H1 (cell line): ENCODE data around the gene BAK1. TPM values are rescaled to one million over a fixed set of nuclear protein-coding genes. Genes with fewer than 3 reads are reported as not detected.

Experiments
- CTCF ChIA-PET: fragments of 300-600 bp; sonication (Branson Sonifier 250); formaldehyde crosslinking; loops from one replicate; lab custom pipeline; 2021; ENCODE audit not compliant: partially characterized antibody; lab: Charles Lee
- POLR2A ChIA-PET: fragments of 300-600 bp; sonication (Branson Sonifier 250); formaldehyde crosslinking; loops from one replicate; lab custom pipeline; 2021; ENCODE audit warnings: inconsistent platforms; ENCODE audit not compliant: partially characterized antibody; lab: Charles Lee
- DNase-seq, 2 experiments: peaks; one replicate each; pipeline versions ENCODE4 v3.0.0 to v3.0.0-alpha.2; 2010 to 2022; ENCODE audit warnings: low spot score in 2 of 2, low read depth in 1 of 2, mixed read lengths in 1 of 2
- FAIRE-seq: peaks from 2 replicates; lab custom pipeline; 2011; peaks lifted over from hg19 to GRCh38; lab: Jason Lieb, UNC
- H2AFZ ChIP-seq: 2 replicates; pipeline ENCODE4 v1.8.1; 2012; ENCODE audit warnings: low read length, inconsistent platforms
- H2AK5ac ChIP-seq: 2 replicates; pipeline ENCODE4 v1.6.1; 2013; ENCODE audit warnings: low read depth, low read length
- H2BK120ac ChIP-seq: replicated peaks from 2 replicates; pipeline ENCODE3; 2013; ENCODE audit warnings: low read depth, low read length, inconsistent platforms
- H2BK12ac ChIP-seq: 2 replicates; pipeline ENCODE4 v1.6.1; 2013; ENCODE audit warnings: low read depth, low read length
- H2BK15ac ChIP-seq: 2 replicates; pipeline ENCODE4 v1.6.1; 2013; ENCODE audit warnings: low read length
- H2BK20ac ChIP-seq: 2 replicates; pipeline ENCODE4 v1.6.1; 2013; ENCODE audit warnings: low read length
- H2BK5ac ChIP-seq: 2 replicates; pipeline ENCODE4 v1.6.1; 2013; ENCODE audit warnings: low read depth, low read length
- H3K14ac ChIP-seq: 2 replicates; pipeline ENCODE4 v1.6.1; 2013; ENCODE audit warnings: inconsistent platforms; ENCODE audit not compliant: insufficient read length
- H3K18ac ChIP-seq: 2 replicates; pipeline ENCODE4 v1.6.1; 2013; ENCODE audit warnings: low read length; ENCODE audit errors: extremely low read depth
- H3K23ac ChIP-seq: 2 replicates; pipeline ENCODE4 v1.6.1; 2013; ENCODE audit warnings: inconsistent platforms; ENCODE audit not compliant: insufficient read length
- H3K23me2 ChIP-seq: 2 replicates; pipeline ENCODE4 v1.6.1; 2013; ENCODE audit warnings: low read depth, low read length
- H3K27ac ChIP-seq: 2 replicates; pipeline ENCODE4 v1.6.1; 2011; ENCODE audit warnings: low read depth, low read length, inconsistent platforms
- H3K27me3 ChIP-seq, 4 experiments: replicated peaks in 1 of 4; 1 replicate in 1 of 4; 2 replicates in 3 of 4; pipeline versions ENCODE4 v1.6.1 to v1.8.1; 2011 to 2013; ENCODE audit warnings: low read length in 3 of 4, mild to moderate bottlenecking in 3 of 4, inconsistent platforms in 2 of 4, mixed read lengths in 2 of 4, moderate library complexity in 1 of 4; ENCODE audit not compliant: control insufficient read depth in 3 of 4, insufficient read depth in 3 of 4; ENCODE audit errors: extremely low read depth in 1 of 4
- H3K36me3 ChIP-seq, 4 experiments: 2 replicates each; pipeline versions ENCODE4 v1.6.1 to v1.8.1; 2011 to 2013; ENCODE audit warnings: mild to moderate bottlenecking in 4 of 4, low read length in 3 of 4, moderate library complexity in 2 of 4, control low read depth in 1 of 4, inconsistent platforms in 1 of 4; ENCODE audit not compliant: insufficient read depth in 4 of 4, control insufficient read depth in 2 of 4
- H3K4ac ChIP-seq: replicated peaks from 2 replicates; pipeline ENCODE3; 2013; ENCODE audit warnings: low read length, low read depth, mixed read lengths, inconsistent platforms; ENCODE audit not compliant: insufficient read length
- H3K4me1 ChIP-seq, 4 experiments: replicated peaks in 1 of 4; 1 replicate in 1 of 4; 2 replicates in 3 of 4; pipeline versions ENCODE4 v1.6.1 to v1.8.1; 2011 to 2013; ENCODE audit warnings: low read length in 3 of 4, inconsistent platforms in 2 of 4, mixed read lengths in 1 of 4; ENCODE audit not compliant: insufficient read depth in 4 of 4, control insufficient read depth in 3 of 4
- H3K4me2 ChIP-seq, 2 experiments: 2 replicates each; pipeline versions ENCODE4 v1.6.1 to v1.8.1; 2011 to 2013; ENCODE audit warnings: low read depth in 2 of 2, low read length in 2 of 2, control low read depth in 1 of 2, inconsistent platforms in 1 of 2, mild to moderate bottlenecking in 1 of 2; ENCODE audit not compliant: insufficient read depth in 1 of 2
- H3K4me3 ChIP-seq, 4 experiments: fragments of 200-600, 300-600 bp in 1 of 4; sonication (generic), shearing (Covaris generic), sonication (Bioruptor Twin) in 1 of 4; 2 replicates each; pipeline versions ENCODE4 v1.5.1 to v1.8.1; 2011 to 2016; ENCODE audit warnings: low read length in 4 of 4, low read depth in 3 of 4, control low read depth in 2 of 4, inconsistent platforms in 2 of 4, mild to moderate bottlenecking in 2 of 4, mixed read lengths in 1 of 4, moderate library complexity in 1 of 4; ENCODE audit not compliant: insufficient read depth in 2 of 4; ENCODE audit errors: extremely low read depth in 1 of 4
- H3K56ac ChIP-seq: replicated peaks from 2 replicates; pipeline ENCODE3; 2013; ENCODE audit warnings: low read depth, mild to moderate bottlenecking, mixed read lengths, low read length, inconsistent platforms; ENCODE audit not compliant: insufficient read length
- H3K79me1 ChIP-seq: 2 replicates; pipeline ENCODE4 v1.6.1; 2013; ENCODE audit warnings: low read depth, low read length, control low read depth
- H3K79me2 ChIP-seq, 2 experiments: 2 replicates each; pipeline versions ENCODE4 v1.6.1 to v1.8.1; 2012 to 2013; ENCODE audit warnings: low read length in 2 of 2, mild to moderate bottlenecking in 2 of 2, inconsistent platforms in 1 of 2; ENCODE audit not compliant: insufficient read depth in 2 of 2, control insufficient read depth in 1 of 2
- H3K9ac ChIP-seq, 4 experiments: replicated peaks in 1 of 4; 1 replicate in 1 of 4; 2 replicates in 3 of 4; pipeline versions ENCODE4 v1.6.1 to v1.8.1; 2011 to 2013; ENCODE audit warnings: low read depth in 3 of 4, low read length in 3 of 4, control low read depth in 2 of 4, mild to moderate bottlenecking in 2 of 4, moderate library complexity in 2 of 4, inconsistent platforms in 1 of 4; ENCODE audit errors: extremely low read depth in 1 of 4
- H3K9me3 ChIP-seq, 2 experiments: 2 replicates each; pipeline versions ENCODE4 v1.6.1 to v1.8.1; 2012 to 2013; ENCODE audit warnings: mild to moderate bottlenecking in 2 of 2, moderate library complexity in 2 of 2, control low read depth in 1 of 2, inconsistent platforms in 1 of 2, low read depth in 1 of 2, low read length in 1 of 2, mixed read lengths in 1 of 2; ENCODE audit not compliant: insufficient read depth in 2 of 2
- H4K20me1 ChIP-seq, 2 experiments: replicated peaks in 1 of 2; 2 replicates each; pipeline versions ENCODE3 to v1.8.1; 2011 to 2013; ENCODE audit warnings: inconsistent platforms in 2 of 2, low read length in 2 of 2, mild to moderate bottlenecking in 1 of 2; ENCODE audit not compliant: insufficient read depth in 2 of 2, control insufficient read depth in 1 of 2
- H4K5ac ChIP-seq: 2 replicates; pipeline ENCODE4 v1.6.1; 2013; ENCODE audit warnings: low read length, low read depth, mixed read lengths, inconsistent platforms; ENCODE audit not compliant: insufficient read length
- H4K8ac ChIP-seq: 2 replicates; pipeline ENCODE4 v1.8.0; 2013; ENCODE audit warnings: mild to moderate bottlenecking, moderate library complexity, low read length, inconsistent platforms; ENCODE audit not compliant: insufficient read depth; ENCODE audit errors: extremely low read depth
- H4K91ac ChIP-seq: replicated peaks from 2 replicates; pipeline ENCODE3; 2013; ENCODE audit warnings: low read length, mixed read lengths, inconsistent platforms; ENCODE audit not compliant: insufficient read length
- CHD1 ChIP-seq: IDR thresholded peaks from 2 replicates; pipeline ENCODE4 v1.6.1; 2012; ENCODE audit warnings: low read depth, low read length, improper control_type of control experiment
- HDAC2 ChIP-seq, 2 experiments: fragments of 300-600 bp in 1 of 2; sonication (generic) in 1 of 2; IDR thresholded peaks; 2 replicates each; pipeline ENCODE4 v1.6.1; 2011 to 2012; ENCODE audit warnings: low read depth in 2 of 2, low read length in 2 of 2, mild to moderate bottlenecking in 2 of 2, moderate library complexity in 2 of 2, borderline replicate concordance in 1 of 2, inconsistent platforms in 1 of 2
- KDM4A ChIP-seq: IDR thresholded peaks from one replicate; pipeline ENCODE4 v1.7.1; 2012; ENCODE audit warnings: low read depth, mild to moderate bottlenecking, moderate library complexity, low read length, inconsistent platforms; ENCODE audit not compliant: severe bottlenecking
- MAFK ChIP-seq: IDR thresholded peaks from 2 replicates; pipeline ENCODE4 v1.6.1; 2012; ENCODE audit warnings: low read depth, mild to moderate bottlenecking, improper control_type of control experiment, low read length
- NRF1 ChIP-seq: IDR thresholded peaks from 2 replicates; pipeline ENCODE4 v1.6.1; 2011; ENCODE audit warnings: mild to moderate bottlenecking, low read depth, low read length, improper control_type of control experiment
- RNF2 ChIP-seq: fragments of 200-900, 300-1000 bp; sonication (generic); IDR thresholded peaks from 2 replicates; pipeline ENCODE4 v1.7.1; 2016; ENCODE audit warnings: borderline replicate concordance, low read depth, mild to moderate bottlenecking, antibody characterized with exemption, low read length; ENCODE audit not compliant: poor library complexity, severe bottlenecking; ENCODE audit errors: missing control alignments
- TCF12 ChIP-seq: IDR thresholded peaks from 2 replicates; pipeline ENCODE4 v1.6.1; 2011; ENCODE audit warnings: low read depth, mild to moderate bottlenecking, low read length
- WGBS, 2 experiments: shearing (Covaris generic) in 1 of 2; methylation state at CpG; one replicate each; pipeline versions ENCODE4 v1.1.6 to v1.1.7; 2013 to 2015; ENCODE audit warnings: low lambda C conversion rate in 2 of 2, mixed read lengths in 2 of 2, inconsistent platforms in 1 of 2, low coverage in 1 of 2, missing lambda C conversion rate in 1 of 2; ENCODE audit not compliant: insufficient replicate concordance in 2 of 2, insufficient coverage in 1 of 2, insufficient read length in 1 of 2; ENCODE audit errors: extremely low coverage in 1 of 2, missing lambda C conversion rate in 1 of 2; 5-methylcytosine and 5-hydroxymethylcytosine counted together
- polyA plus RNA-seq, 7 experiments: library from polyadenylated mRNA; depleted of rRNA in 3 of 7; stranded (reverse) in 5 of 7; unstranded in 2 of 7; fragments of >200 nt in 5 of 7; fragments of 200-250 nt in 2 of 7; gene quantifications; 1 replicate in 5 of 7; 2 replicates in 1 of 7; 4 replicates in 1 of 7; pipeline versions ENCODE4 v1.2.1 to v1.2.3, GENCODE V29; 2011 to 2013; ENCODE audit warnings: missing spikeins in 2 of 7, mixed read lengths in 2 of 7
- total RNA-seq: library from RNA; stranded (reverse); fragmentation: NEBNext Ultra II Directional; extraction: Animal tissue kit (Norgen Biotek cat#: 25700); gene quantifications from 2 replicates; pipeline ENCODE4 v1.2.1, GENCODE V29; 2021
- TF ChIP-seq, protein P1 (sequence below), 3 experiments: IDR thresholded peaks; 1 replicate in 2 of 3; 2 replicates in 1 of 3; pipeline versions ENCODE4 v1.5.1 to v1.6.1; 2011; ENCODE audit warnings: low read length in 3 of 3, mild to moderate bottlenecking in 3 of 3, inconsistent platforms in 2 of 3, low read depth in 1 of 3, moderate library complexity in 1 of 3; ENCODE audit not compliant: insufficient read depth in 1 of 3; ENCODE audit errors: control extremely low read depth in 1 of 3
- TF ChIP-seq, protein P2 (sequence below): IDR thresholded peaks from 2 replicates; pipeline ENCODE4 v1.6.1; 2012; ENCODE audit warnings: inconsistent platforms

BAK1 gene
- total and polyA plus RNA-seq, 2 of the 8 experiments (the other 6 are each of a cell fraction or from before 2014, with no cell fraction given), result 43.3 to 43.4 TPM

DNA sequence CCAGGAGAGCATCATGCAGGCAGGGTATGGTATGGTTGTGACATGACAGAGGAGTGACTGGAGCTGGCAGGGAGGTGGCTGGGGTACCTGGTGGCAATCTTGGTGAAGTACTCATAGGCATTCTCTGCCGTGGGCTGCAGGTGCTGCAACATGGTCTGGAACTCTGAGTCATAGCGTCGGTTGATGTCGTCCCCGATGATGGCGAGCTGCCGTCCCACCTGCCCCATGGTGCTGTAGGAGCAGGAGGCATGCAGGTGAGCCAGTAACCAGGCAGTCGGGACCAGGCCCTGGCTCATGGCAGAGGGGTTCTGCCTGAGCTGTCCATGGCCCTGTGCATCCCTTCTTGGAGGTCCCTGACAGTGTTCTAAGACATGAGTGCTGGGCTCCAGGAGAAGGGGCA lies 4.9 kb downstream of the BAK1 start:
- Histone ChIP-seq H4K91ac (no peak overlapping the region), H3K4me1 (peaks cover 2 to 5% (median 4%) of the 10 kb centered on the region in 4 experiments; a peak in 6 of 7 replicates), H3K79me2 (peaks cover 0 to 19% of the 10 kb centered on the region in 2 experiments; a peak in 3 of 4 replicates), H3K4me3 (no peak overlapping the region), H3K4ac (no peak overlapping the region), H3K9me3 (no peaks in the 10 kb centered on the region), H3K18ac (no peak overlapping the region), H3K56ac (no peak overlapping the region), H3K79me1 (peaks cover 5% of the 10 kb centered on the region; the same call in 1 of the 2 replicates), H2BK20ac (no peak overlapping the region), H2BK5ac (no peak overlapping the region; the same call in 1 of the 2 replicates), H4K20me1 (no peaks in the 10 kb centered on the region), H3K23me2 (peaks cover 11% of the 10 kb centered on the region; the same call in 1 of the 2 replicates), H3K27me3 (no peaks in the 10 kb centered on the region), H3K4me2 (no peak overlapping the region), H2AFZ (no peak overlapping the region), H3K9ac (no peak overlapping the region), H2BK120ac (no peak overlapping the region), H2BK12ac (no peak overlapping the region), H3K27ac (no peak overlapping the region), H2BK15ac (no peak overlapping the region), H4K5ac (no peak overlapping the region), H3K36me3 (peaks cover 4 to 25% (median 16%) of the 10 kb centered on the region in 4 experiments), H3K23ac (no peak overlapping the region), H4K8ac (no peak overlapping the region), H3K14ac (no peak overlapping the region), H2AK5ac (no peak overlapping the region)
- POLR2A ChIA-PET, result interaction anchor here (0.7 to 1.2 kb wide), 3 partner anchors 26 to 126 kb away, joined by 3 read pairs; no protein-coding TSS in a partner anchor
- CTCF ChIA-PET, result interaction anchor here (0.7 to 2.2 kb wide), 7 partner anchors 9 to 125 kb away, joined by 3 to 13 read pairs (median 3); no protein-coding TSS in a partner anchor
- 100% methylated on average over 1 of the region's 8 CpGs; no CpG with 5 or more reads in 1 of the 2 experiments for WGBS, 2 experiments
- DNase-seq (no peak), FAIRE-seq (no peak)
- no peak for TF ChIP-seq KDM4A
- TF ChIP-seq, protein P1, sequence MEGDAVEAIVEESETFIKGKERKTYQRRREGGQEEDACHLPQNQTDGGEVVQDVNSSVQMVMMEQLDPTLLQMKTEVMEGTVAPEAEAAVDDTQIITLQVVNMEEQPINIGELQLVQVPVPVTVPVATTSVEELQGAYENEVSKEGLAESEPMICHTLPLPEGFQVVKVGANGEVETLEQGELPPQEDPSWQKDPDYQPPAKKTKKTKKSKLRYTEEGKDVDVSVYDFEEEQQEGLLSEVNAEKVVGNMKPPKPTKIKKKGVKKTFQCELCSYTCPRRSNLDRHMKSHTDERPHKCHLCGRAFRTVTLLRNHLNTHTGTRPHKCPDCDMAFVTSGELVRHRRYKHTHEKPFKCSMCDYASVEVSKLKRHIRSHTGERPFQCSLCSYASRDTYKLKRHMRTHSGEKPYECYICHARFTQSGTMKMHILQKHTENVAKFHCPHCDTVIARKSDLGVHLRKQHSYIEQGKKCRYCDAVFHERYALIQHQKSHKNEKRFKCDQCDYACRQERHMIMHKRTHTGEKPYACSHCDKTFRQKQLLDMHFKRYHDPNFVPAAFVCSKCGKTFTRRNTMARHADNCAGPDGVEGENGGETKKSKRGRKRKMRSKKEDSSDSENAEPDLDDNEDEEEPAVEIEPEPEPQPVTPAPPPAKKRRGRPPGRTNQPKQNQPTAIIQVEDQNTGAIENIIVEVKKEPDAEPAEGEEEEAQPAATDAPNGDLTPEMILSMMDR (IDR thresholded peaks at IDR 0.05; ENCODE audit: control extremely low read depth in 1 of 3, insufficient read depth in 1 of 3, low read depth in 1 of 3, low read length in 3 of 3), result no peak
- no peak for TF ChIP-seq TCF12
- TF ChIP-seq HDAC2 (IDR thresholded peaks at IDR 0.05; ENCODE audit: borderline replicate concordance in 1 of 2, low read depth in 2 of 2, low read length in 2 of 2), result no peak
- TF ChIP-seq MAFK, result no peak
- TF ChIP-seq NRF1, result no peak
- no peak for TF ChIP-seq CHD1
- TF ChIP-seq, protein P2, sequence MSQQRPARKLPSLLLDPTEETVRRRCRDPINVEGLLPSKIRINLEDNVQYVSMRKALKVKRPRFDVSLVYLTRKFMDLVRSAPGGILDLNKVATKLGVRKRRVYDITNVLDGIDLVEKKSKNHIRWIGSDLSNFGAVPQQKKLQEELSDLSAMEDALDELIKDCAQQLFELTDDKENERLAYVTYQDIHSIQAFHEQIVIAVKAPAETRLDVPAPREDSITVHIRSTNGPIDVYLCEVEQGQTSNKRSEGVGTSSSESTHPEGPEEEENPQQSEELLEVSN, result no peak
- TF ChIP-seq RNF2, result no peak
